ENCODE data around the gene GRAMD2A.

DNA sequence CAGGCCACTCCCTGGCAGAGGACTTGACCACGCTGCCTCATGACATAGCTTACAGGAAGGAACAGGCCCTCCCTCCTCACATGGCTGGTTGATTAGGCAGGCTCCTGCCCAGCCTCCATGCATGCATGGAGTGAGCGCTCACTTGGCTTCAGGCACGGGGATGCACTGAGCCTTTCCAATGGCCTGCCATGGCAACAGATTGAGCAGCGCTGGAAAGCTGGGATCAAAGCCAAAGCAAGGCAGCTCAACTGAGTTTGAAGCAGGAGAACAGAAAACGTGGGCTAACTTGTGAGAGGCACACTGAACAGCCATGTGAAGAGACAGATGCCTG lies 5.9 kb upstream of the GRAMD2A start:
- TF ChIP-seq, protein P1, sequence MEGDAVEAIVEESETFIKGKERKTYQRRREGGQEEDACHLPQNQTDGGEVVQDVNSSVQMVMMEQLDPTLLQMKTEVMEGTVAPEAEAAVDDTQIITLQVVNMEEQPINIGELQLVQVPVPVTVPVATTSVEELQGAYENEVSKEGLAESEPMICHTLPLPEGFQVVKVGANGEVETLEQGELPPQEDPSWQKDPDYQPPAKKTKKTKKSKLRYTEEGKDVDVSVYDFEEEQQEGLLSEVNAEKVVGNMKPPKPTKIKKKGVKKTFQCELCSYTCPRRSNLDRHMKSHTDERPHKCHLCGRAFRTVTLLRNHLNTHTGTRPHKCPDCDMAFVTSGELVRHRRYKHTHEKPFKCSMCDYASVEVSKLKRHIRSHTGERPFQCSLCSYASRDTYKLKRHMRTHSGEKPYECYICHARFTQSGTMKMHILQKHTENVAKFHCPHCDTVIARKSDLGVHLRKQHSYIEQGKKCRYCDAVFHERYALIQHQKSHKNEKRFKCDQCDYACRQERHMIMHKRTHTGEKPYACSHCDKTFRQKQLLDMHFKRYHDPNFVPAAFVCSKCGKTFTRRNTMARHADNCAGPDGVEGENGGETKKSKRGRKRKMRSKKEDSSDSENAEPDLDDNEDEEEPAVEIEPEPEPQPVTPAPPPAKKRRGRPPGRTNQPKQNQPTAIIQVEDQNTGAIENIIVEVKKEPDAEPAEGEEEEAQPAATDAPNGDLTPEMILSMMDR (conservative IDR thresholded peaks at IDR 0.05; ENCODE audit: low read depth in 2 of 2): no peak
- TF ChIP-seq EZH2phosphoT487 (IDR thresholded peaks at IDR 0.05; ENCODE audit: unreplicated experiment) (no peak), POLR2AphosphoS5 (IDR thresholded peaks at IDR 0.05; ENCODE audit: low read depth) (no peak), EZH2 (IDR thresholded peaks at IDR 0.05; ENCODE audit: low read depth, unreplicated experiment) (no peak), JUNB (IDR thresholded peaks at IDR 0.05; ENCODE audit: unreplicated experiment) (no peak), CREB1 (CRISPR knock-in tag; IDR thresholded peaks at IDR 0.05; ENCODE audit: low read depth) (no peak), ZNF114 (CRISPR knock-in tag; IDR thresholded peaks at IDR 0.05) (no peak), REST (IDR thresholded peaks at IDR 0.05; ENCODE audit: unreplicated experiment) (no peak), NANOG (IDR thresholded peaks at IDR 0.05; ENCODE audit: borderline replicate concordance) (no peak), STAT1 (IDR thresholded peaks at IDR 0.05; ENCODE audit: unreplicated experiment) (no peak), ZNF331 (CRISPR knock-in tag; IDR thresholded peaks at IDR 0.05; ENCODE audit: low read depth) (no peak)
- TF ChIP-seq, protein P2, sequence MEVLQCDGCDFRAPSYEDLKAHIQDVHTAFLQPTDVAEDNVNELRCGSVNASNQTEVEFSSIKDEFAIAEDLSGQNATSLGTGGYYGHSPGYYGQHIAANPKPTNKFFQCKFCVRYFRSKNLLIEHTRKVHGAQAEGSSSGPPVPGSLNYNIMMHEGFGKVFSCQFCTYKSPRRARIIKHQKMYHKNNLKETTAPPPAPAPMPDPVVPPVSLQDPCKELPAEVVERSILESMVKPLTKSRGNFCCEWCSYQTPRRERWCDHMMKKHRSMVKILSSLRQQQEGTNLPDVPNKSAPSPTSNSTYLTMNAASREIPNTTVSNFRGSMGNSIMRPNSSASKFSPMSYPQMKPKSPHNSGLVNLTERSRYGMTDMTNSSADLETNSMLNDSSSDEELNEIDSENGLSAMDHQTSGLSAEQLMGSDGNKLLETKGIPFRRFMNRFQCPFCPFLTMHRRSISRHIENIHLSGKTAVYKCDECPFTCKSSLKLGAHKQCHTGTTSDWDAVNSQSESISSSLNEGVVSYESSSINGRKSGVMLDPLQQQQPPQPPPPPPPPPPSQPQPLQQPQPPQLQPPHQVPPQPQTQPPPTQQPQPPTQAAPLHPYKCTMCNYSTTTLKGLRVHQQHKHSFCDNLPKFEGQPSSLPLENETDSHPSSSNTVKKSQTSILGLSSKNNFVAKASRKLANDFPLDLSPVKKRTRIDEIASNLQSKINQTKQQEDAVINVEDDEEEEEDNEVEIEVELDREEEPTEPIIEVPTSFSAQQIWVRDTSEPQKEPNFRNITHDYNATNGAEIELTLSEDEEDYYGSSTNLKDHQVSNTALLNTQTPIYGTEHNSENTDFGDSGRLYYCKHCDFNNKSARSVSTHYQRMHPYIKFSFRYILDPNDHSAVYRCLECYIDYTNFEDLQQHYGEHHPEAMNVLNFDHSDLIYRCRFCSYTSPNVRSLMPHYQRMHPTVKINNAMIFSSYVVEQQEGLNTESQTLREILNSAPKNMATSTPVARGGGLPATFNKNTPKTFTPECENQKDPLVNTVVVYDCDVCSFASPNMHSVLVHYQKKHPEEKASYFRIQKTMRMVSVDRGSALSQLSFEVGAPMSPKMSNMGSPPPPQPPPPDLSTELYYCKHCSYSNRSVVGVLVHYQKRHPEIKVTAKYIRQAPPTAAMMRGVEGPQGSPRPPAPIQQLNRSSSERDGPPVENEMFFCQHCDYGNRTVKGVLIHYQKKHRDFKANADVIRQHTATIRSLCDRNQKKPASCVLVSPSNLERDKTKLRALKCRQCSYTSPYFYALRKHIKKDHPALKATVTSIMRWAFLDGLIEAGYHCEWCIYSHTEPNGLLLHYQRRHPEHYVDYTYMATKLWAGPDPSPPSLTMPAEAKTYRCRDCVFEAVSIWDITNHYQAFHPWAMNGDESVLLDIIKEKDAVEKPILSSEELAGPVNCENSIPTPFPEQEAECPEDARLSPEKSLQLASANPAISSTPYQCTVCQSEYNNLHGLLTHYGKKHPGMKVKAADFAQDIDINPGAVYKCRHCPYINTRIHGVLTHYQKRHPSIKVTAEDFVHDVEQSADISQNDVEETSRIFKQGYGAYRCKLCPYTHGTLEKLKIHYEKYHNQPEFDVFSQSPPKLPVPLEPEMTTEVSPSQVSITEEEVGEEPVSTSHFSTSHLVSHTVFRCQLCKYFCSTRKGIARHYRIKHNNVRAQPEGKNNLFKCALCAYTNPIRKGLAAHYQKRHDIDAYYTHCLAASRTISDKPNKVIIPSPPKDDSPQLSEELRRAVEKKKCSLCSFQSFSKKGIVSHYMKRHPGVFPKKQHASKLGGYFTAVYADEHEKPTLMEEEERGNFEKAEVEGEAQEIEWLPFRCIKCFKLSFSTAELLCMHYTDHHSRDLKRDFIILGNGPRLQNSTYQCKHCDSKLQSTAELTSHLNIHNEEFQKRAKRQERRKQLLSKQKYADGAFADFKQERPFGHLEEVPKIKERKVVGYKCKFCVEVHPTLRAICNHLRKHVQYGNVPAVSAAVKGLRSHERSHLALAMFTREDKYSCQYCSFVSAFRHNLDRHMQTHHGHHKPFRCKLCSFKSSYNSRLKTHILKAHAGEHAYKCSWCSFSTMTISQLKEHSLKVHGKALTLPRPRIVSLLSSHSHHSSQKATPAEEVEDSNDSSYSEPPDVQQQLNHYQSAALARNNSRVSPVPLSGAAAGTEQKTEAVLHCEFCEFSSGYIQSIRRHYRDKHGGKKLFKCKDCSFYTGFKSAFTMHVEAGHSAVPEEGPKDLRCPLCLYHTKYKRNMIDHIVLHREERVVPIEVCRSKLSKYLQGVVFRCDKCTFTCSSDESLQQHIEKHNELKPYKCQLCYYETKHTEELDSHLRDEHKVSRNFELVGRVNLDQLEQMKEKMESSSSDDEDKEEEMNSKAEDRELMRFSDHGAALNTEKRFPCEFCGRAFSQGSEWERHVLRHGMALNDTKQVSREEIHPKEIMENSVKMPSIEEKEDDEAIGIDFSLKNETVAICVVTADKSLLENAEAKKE (CRISPR knock-in tag; IDR thresholded peaks at IDR 0.05): no peak

Data from GM23338 (cell line).